Kasumi-1 (cell line): ENCODE measurements around the gene HRH2.
A peak's percentile ranks its signal among the peaks of the same experiment; 100 is the strongest.

ENCODE experiments used
- DNase-seq, 2 experiments: peaks; one replicate each; lab custom pipeline; 2025; lab: John Stamatoyannopoulos, UW

Gene HRH2

GRCh38 chr5:175675873-175676272 lies 18.0 kb downstream of the HRH2 start:
- no peak for DNase-seq

GRCh38 chr5:175677571-175677970 lies 19.7 kb downstream of the HRH2 start:
- no peak for DNase-seq

GRCh38 chr5:175678074-175678473 lies 20.2 kb downstream of the HRH2 start:
- DNase-seq = no peak

GRCh38 chr5:175679411-175679810 lies 21.5 kb downstream of the HRH2 start:
- no peak for DNase-seq

- no peak for DNase-seq
Measured at GRCh38 chr5:175680020-175680419, 22.1 kb downstream of the HRH2 start.

GRCh38 chr5:175680463-175680862 lies 22.6 kb downstream of the HRH2 start:
- no peak for DNase-seq

- DNase-seq = no peak
Measured at GRCh38 chr5:175681045-175681967, 23.4 kb downstream of the HRH2 start.

GRCh38 chr5:175681968-175682340 lies 24.1 kb downstream of the HRH2 start:
- no peak for DNase-seq

- no peak for DNase-seq
Measured at GRCh38 chr5:175682664-175683063, 24.8 kb downstream of the HRH2 start.

GRCh38 chr5:175683231-175683630 lies 25.4 kb downstream of the HRH2 start:
- DNase-seq = no peak

- DNase-seq = no peak
Measured at GRCh38 chr5:175683921-175684320, 26.1 kb downstream of the HRH2 start.

GRCh38 chr5:175684931-175685330 lies 27.1 kb downstream of the HRH2 start:
- no peak for DNase-seq

GRCh38 chr5:175685701-175686350 lies 28.0 kb downstream of the HRH2 start:
- DNase-seq = no peak

GRCh38 chr5:175686396-175686795 lies 28.5 kb downstream of the HRH2 start:
- DNase-seq = no peak

GRCh38 chr5:175686826-175687225 lies 29.0 kb downstream of the HRH2 start:
- DNase-seq = no peak

GRCh38 chr5:175687231-175687701 lies 29.4 kb downstream of the HRH2 start:
- DNase-seq = no peak

GRCh38 chr5:175688352-175689146 lies 30.7 kb downstream of the HRH2 start:
- DNase-seq = no peak

- peak; percentile 96 for DNase-seq
Measured at GRCh38 chr5:175689147-175689991, 31.5 kb downstream of the HRH2 start.

GRCh38 chr5:175690025-175690424 lies 32.2 kb downstream of the HRH2 start:
- DNase-seq = peak in 1 of 2 experiments; percentile 15

- DNase-seq = no peak
Measured at GRCh38 chr5:175690586-175690985, 32.7 kb downstream of the HRH2 start.

- DNase-seq = no peak
Measured at GRCh38 chr5:175691761-175692160, 33.9 kb downstream of the HRH2 start.
